ENCODE data around the gene MYOZ3.
A peak's percentile ranks its signal among the peaks of the same experiment; 100 is the strongest.

The MYOZ3 gene

DNA sequence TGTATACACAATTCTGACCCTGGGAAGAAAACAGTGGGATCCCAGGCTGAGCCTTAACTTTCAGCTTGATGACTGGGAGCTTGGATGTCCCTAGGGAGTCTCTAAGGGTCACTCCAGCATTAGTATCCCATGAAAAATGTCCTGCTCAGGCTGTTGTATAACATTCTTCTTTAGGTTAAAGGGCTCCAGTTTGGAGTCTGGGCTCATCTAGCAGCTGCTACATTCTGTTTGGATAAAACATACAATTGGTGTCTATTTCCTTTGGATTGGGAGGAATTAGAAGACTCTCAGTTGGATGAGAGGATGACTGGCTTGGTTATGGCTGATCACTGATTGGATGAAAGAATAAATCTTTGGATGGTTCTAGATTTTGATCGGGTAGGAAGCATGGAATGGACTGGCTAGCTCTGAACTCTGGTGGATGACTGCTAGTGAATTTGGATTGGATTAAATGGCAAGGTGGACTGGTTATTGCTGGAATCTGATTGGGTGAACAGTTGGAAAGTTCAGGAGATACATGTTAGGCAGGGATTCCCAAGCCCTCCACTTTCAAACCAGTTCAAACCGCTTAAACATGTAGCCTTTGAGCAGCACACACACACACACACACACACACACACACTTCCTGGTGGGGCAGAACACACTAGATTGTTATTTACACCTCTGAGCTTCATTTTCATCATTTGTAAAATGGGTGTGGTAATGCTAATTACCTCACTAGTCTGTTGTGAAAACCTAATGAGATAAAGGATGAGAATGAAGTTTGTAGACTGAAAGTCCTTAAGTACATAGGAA, 7.1 kb upstream of the MYOZ3 start:
- Histone ChIP-seq H3K27me3 (replicated peaks; ENCODE audit: control insufficient read depth, insufficient read depth, low read length) (no peaks in the 10 kb centered on the region), H3K4me3 (ENCODE audit: low read length) (no peak overlapping the region), H3K4me1 (ENCODE audit: control insufficient read depth, insufficient read depth, low read length) (peaks cover 20% of the 10 kb centered on the region), H3K9me3 (ENCODE audit: control insufficient read depth, low read length) (no peaks in the 10 kb centered on the region), H3K9ac (ENCODE audit: low read length) (no peak overlapping the region), H3K36me3 (ENCODE audit: control insufficient read depth, insufficient read depth, low read length, severe bottlenecking) (peaks cover 7% of the 10 kb centered on the region)
- DNase-seq (ENCODE audit: low read depth) = no peak

DNA sequence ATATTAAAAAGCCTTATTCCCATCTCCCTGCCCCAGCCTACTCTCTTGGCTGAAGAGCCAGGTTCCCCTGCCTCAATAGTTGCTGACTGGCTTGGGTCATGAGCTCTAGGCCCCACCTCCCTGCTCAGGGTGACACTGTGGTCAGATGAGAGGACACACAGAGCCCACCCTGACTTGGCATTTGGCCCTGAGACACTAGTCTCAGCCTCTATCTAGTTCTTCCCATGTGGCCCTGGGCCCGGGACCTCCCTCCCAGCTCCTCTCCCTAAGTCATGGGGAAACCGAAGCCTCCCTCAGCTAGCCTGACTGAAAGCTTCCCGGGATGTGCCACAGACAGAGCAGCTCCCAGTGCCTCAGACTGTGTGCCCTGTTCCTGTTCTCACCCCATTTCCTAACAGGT, 5.8 kb upstream of the MYOZ3 start:
- DNase-seq (ENCODE audit: low read depth) = no peak
- Histone ChIP-seq H3K4me3 (ENCODE audit: low read length) (no peak overlapping the region), H3K9ac (ENCODE audit: low read length) (no peak overlapping the region), H3K27me3 (replicated peaks; ENCODE audit: control insufficient read depth, insufficient read depth, low read length) (no peaks in the 10 kb centered on the region), H3K36me3 (ENCODE audit: control insufficient read depth, insufficient read depth, low read length, severe bottlenecking) (no peaks in the 10 kb centered on the region), H3K4me1 (ENCODE audit: control insufficient read depth, insufficient read depth, low read length) (peaks cover 20% of the 10 kb centered on the region), H3K9me3 (ENCODE audit: control insufficient read depth, low read length) (no peaks in the 10 kb centered on the region)

DNA sequence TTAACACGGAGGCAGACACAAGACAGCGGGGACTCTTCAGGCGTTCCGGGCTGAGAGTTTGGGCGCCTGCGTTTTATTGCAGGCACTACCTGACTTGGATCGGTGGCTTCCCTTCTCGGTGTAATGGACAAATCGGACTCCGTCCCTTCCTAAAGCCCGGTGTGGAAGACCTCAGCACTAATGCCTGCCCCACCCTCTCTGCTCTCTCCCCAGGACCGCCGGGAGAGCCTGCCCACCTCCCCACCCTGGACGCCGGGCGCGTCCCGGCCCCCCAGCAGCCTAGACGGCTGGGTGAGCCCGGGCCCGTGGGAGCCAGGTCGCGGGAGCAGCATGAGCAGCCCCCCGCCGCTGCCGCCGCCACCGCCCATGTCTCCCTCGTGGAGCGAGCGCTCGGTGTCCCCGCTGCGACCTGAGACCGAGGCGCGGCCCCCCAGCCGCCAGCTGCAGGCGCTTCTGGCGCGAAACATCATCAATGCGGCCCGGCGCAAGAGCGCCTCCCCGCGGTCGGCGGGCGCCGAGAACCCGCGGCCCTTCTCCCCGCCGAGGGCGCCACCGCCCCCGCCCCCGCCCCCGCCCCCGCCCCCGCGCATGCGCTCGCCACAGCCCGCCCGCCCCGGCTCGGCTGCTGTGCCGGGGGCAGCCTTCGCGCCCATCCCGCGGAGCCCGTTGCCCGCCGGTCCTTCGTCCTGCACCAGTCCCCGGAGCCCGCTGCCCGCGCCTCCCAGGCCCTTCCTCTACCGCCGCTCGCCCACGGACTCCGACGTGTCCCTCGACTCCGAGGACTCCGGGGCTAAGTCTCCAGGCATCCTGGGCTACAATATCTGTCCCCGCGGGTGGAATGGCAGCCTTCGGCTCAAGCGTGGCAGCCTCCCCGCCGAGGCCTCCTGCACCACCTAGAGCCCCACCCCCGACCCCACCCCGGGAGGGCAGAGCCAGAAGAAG, 4.6 kb upstream of the MYOZ3 start:
- peaks cover 20% of the 10 kb centered on the region for H3K4me1 ChIP-seq (ENCODE audit: control insufficient read depth, insufficient read depth, low read length)
- no peaks in the 10 kb centered on the region for H3K36me3 ChIP-seq (ENCODE audit: control insufficient read depth, insufficient read depth, low read length, severe bottlenecking)
- no peaks in the 10 kb centered on the region for H3K9me3 ChIP-seq (ENCODE audit: control insufficient read depth, low read length)
- peak overlapping the region; percentile 75 for H3K4me3 ChIP-seq (ENCODE audit: low read length)
- H3K9ac ChIP-seq (ENCODE audit: low read length) = peak overlapping the region; percentile 78
- peak; percentile 78 for DNase-seq (ENCODE audit: low read depth)
- H3K27me3 ChIP-seq (replicated peaks; ENCODE audit: control insufficient read depth, insufficient read depth, low read length) = peaks cover 4% of the 10 kb centered on the region

DNA sequence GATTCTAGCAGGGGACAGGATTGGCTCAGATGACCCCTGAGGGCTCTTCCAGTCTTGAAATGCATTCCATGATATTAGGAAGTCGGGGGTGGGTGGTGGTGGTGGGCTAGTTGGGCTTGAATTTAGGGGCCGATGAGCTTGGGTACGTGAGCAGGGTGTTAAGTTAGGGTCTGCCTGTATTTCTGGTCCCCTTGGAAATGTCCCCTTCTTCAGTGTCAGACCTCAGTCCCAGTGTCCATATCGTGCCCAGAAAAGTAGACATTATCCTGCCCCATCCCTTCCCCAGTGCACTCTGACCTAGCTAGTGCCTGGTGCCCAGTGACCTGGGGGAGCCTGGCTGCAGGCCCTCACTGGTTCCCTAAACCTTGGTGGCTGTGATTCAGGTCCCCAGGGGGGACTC, 2.9 kb upstream of the MYOZ3 start:
- Histone ChIP-seq H3K36me3 (ENCODE audit: control insufficient read depth, insufficient read depth, low read length, severe bottlenecking) (no peaks in the 10 kb centered on the region), H3K9me3 (ENCODE audit: control insufficient read depth, low read length) (no peaks in the 10 kb centered on the region), H3K27me3 (replicated peaks; ENCODE audit: control insufficient read depth, insufficient read depth, low read length) (peaks cover 6% of the 10 kb centered on the region), H3K4me1 (ENCODE audit: control insufficient read depth, insufficient read depth, low read length) (peaks cover 15% of the 10 kb centered on the region), H3K4me3 (ENCODE audit: low read length) (no peak overlapping the region), H3K9ac (ENCODE audit: low read length) (no peak overlapping the region)
- no peak for DNase-seq (ENCODE audit: low read depth)

DNA sequence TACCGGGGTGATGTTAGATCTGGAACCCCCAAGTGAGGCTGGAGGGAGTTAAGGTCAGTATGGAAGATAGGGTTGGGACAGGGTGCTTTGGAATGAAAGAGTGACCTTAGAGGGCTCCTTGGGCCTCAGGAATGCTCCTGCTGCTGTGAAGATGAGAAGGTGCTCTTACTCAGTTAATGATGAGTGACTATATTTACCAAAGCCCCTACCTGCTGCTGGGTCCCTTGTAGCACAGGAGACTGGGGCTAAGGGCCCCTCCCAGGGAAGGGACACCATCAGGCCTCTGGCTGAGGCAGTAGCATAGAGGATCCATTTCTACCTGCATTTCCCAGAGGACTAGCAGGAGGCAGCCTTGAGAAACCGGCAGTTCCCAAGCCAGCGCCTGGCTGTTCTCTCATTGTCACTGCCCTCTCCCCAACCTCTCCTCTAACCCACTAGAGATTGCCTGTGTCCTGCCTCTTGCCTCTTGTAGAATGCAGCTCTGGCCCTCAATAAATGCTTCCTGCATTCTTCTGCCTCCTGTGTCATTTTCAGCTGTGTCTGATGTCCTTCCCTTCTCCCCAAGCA, 2.3 kb upstream of the MYOZ3 start:
- peaks cover 6% of the 10 kb centered on the region for H3K27me3 ChIP-seq (replicated peaks; ENCODE audit: control insufficient read depth, insufficient read depth, low read length)
- no peak for DNase-seq (ENCODE audit: low read depth)

DNA sequence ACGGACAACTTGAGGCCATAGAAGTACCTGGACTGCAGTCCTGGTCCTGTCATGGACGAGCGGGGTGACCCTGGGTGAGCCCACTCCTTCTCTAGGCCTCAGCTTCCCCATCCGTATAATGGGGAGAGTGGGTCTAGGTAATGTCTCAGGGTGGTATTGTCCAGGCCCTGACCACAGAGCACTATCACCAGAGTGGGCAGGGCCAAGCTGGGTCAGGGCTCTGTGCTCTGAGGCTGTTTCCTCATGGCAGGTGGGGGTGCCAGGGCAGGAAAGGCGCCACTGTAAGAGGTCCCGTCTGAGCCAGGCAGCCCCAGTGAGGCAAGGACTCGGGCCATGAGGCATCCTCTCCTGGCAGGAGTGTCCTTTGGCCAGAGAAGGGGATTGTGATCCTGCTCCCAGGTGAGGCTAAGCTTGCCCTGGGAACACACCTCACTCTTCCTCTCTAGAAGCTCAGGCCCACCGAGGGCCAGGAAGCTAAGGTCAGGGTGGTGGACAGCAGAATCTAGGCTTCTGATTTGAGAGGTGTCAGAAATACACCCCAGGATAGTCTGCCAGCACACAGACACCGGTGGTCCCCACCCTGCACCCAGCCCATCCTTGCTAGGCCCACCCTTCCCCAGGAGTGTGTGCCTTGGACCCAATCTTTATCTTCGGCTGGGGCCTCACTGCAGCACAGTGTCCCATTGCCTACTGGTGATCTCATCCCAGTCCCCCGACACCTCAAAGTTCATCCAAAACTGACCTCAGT, 1.5 kb upstream of the MYOZ3 start:
- no peaks in the 10 kb centered on the region for H3K9me3 ChIP-seq (ENCODE audit: control insufficient read depth, low read length)
- H3K27me3 ChIP-seq (replicated peaks; ENCODE audit: control insufficient read depth, insufficient read depth, low read length) = peaks cover 6% of the 10 kb centered on the region
- no peak for DNase-seq (ENCODE audit: low read depth)
- H3K4me3 ChIP-seq (ENCODE audit: low read length) = no peak overlapping the region
- no peaks in the 10 kb centered on the region for H3K36me3 ChIP-seq (ENCODE audit: control insufficient read depth, insufficient read depth, low read length, severe bottlenecking)
- no peak overlapping the region for H3K9ac ChIP-seq (ENCODE audit: low read length)
- peaks cover 4% of the 10 kb centered on the region for H3K4me1 ChIP-seq (ENCODE audit: control insufficient read depth, insufficient read depth, low read length)

More for the DNA sequence above, 2.3 kb upstream of the MYOZ3 start:
- Histone ChIP-seq H3K36me3 (ENCODE audit: control insufficient read depth, insufficient read depth, low read length, severe bottlenecking) (no peaks in the 10 kb centered on the region), H3K4me1 (ENCODE audit: control insufficient read depth, insufficient read depth, low read length) (peaks cover 8% of the 10 kb centered on the region), H3K9ac (ENCODE audit: low read length) (no peak overlapping the region), H3K4me3 (ENCODE audit: low read length) (no peak overlapping the region), H3K9me3 (ENCODE audit: control insufficient read depth, low read length) (no peaks in the 10 kb centered on the region)

DNA sequence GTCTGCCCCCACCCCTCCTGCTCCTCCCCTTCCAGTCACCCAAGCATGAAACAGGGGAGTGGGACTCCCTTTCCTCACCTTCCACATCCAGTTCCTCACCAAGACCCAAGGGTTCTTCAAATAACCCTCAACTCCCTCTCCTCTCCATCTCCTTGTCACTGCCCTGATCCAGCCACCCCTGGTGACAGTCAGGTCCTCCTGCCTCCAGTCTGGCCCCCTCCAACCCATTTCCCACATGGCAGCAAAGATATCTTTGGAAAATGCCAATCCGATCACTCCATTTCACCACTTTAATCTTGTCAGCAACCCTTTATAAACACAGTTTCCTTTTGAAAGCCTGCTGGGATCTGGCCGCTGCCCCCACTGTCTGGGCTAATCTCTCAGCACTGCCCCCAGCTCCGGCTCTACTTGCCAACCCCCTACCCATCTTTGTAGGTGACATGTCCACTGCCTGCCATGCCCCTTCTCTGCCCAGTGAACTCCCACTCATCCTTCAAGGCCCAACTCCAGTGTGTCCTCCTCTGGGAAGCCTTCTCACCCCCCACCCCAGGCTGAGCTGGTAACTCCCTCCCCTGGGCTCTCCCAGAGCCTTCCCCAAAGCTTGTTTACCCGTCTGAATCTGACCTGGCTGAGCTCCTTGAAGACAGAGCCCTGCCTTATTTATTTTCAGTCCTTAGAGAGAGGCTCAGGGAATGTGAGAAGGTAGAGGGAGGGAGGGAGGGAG, 781 bp upstream of the MYOZ3 start:
- Histone ChIP-seq H3K36me3 (ENCODE audit: control insufficient read depth, insufficient read depth, low read length, severe bottlenecking) (no peaks in the 10 kb centered on the region), H3K9me3 (ENCODE audit: control insufficient read depth, low read length) (no peaks in the 10 kb centered on the region), H3K27me3 (replicated peaks; ENCODE audit: control insufficient read depth, insufficient read depth, low read length) (peaks cover 6% of the 10 kb centered on the region), H3K4me3 (ENCODE audit: low read length) (no peak overlapping the region), H3K9ac (ENCODE audit: low read length) (no peak overlapping the region), H3K4me1 (ENCODE audit: control insufficient read depth, insufficient read depth, low read length) (peaks cover 4% of the 10 kb centered on the region)
- no peak for DNase-seq (ENCODE audit: low read depth)

DNA sequence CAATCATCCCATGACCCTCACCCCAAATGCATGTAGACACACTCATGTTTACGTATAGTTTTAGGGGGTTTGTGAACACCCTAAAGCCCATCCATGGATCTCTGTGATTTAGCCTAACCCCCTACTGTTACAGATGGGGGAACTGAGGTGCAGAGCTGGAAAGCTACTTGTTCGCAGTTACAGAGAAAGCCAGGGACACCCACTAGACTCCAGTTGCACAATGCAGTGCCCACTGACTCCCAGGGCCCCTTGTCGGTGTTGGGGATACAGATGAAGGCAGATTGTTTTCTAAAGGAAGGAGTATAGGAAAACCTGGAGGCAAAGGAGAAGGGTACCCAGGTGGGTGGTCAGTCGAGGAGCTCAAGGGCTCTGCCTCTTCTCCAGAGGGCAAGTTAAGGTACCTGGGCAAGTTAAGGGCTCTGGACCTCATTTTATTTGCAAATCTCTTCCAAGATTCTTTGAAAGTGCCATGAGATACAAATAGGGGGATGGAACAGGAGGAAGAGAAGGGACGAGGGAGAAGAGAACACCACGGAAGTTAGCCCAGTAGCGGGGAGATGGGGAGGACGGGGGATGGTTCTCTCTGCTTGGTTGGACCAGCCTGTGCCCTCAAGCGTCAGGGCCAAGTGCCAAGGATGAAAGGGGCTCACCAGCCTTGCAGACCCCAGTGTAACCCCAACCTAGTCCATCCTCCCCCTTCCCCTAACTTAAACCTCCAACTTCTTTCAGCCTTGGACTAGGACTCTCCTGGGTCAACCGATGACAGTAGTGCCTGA, 958 bp downstream of the MYOZ3 start:
- DNase-seq (ENCODE audit: low read depth) = no peak

DNA sequence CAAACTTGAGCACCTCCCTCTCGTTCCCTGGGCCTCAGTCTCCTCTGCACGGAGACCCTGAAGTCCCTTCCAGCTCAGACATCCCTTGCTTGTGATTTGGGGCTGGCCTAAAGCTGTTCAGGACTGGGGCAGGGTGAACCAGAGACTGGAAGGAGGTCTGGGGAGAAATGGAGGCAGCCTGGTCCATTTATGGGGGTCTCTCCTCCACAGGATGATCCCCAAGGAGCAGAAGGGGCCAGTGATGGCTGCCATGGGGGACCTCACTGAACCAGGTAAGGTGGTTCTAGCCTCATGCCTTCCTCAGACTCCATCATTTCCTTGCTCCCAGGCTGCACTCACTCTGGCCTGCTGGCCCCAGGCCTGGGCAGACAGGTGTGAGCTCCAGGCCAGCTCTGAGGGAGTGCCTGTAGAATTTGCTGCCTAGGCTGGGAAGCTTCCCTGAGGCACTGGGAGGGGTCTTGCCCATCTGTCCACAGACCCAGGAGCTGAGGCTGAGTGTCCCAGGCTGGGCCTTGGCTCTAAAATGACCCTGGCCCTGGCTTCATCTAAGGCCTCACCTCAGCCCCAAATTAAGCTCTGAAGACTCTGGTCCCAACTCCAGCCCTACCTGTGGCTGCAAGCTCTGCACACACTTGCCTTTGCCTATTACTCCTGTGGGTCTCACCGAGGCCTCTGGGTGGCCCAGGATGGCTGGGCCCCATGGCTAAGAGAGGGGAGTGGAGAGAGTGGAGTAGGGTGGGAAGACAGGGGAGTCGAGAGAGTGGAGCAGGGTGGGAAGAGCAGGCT, 1.9 kb downstream of the MYOZ3 start:
- Histone ChIP-seq H3K4me3 (ENCODE audit: low read length) (no peak overlapping the region), H3K4me1 (ENCODE audit: control insufficient read depth, insufficient read depth, low read length) (no peaks in the 10 kb centered on the region), H3K9me3 (ENCODE audit: control insufficient read depth, low read length) (no peaks in the 10 kb centered on the region), H3K36me3 (ENCODE audit: control insufficient read depth, insufficient read depth, low read length, severe bottlenecking) (no peaks in the 10 kb centered on the region), H3K27me3 (replicated peaks; ENCODE audit: control insufficient read depth, insufficient read depth, low read length) (peaks cover 6% of the 10 kb centered on the region), H3K9ac (ENCODE audit: low read length) (no peak overlapping the region)
- no peak for DNase-seq (ENCODE audit: low read depth)

More for the DNA sequence above, 958 bp downstream of the MYOZ3 start:
- Histone ChIP-seq H3K4me1 (ENCODE audit: control insufficient read depth, insufficient read depth, low read length) (peaks cover 4% of the 10 kb centered on the region), H3K9me3 (ENCODE audit: control insufficient read depth, low read length) (no peaks in the 10 kb centered on the region), H3K4me3 (ENCODE audit: low read length) (no peak overlapping the region), H3K9ac (ENCODE audit: low read length) (no peak overlapping the region), H3K36me3 (ENCODE audit: control insufficient read depth, insufficient read depth, low read length, severe bottlenecking) (no peaks in the 10 kb centered on the region), H3K27me3 (replicated peaks; ENCODE audit: control insufficient read depth, insufficient read depth, low read length) (peaks cover 6% of the 10 kb centered on the region)

Data from adipocyte (in vitro differentiated cells).